Measurements from ENCODE around the gene RALGPS1. TPM values are rescaled to one million over a fixed set of nuclear protein-coding genes. Genes with fewer than 3 reads are reported as not detected.

Gene RALGPS1
- total RNA-seq, 2 experiments from 2014 or later, result 14.1 to 14.4 TPM

- H3K4me2 ChIP-seq (ENCODE audit: low read length), result no peak overlapping the region
- H3K4me1 ChIP-seq (ENCODE audit: insufficient read depth, low read length, poor library complexity, severe bottlenecking), result no peaks in the 10 kb centered on the region
- CTCF ChIA-PET (ENCODE audit: unreplicated experiment), result interaction anchor here (0.6 kb wide), 1 partner anchor 1829 kb away, joined by 3 read pairs; no protein-coding TSS in a partner anchor
- BruUV-seq (replicated peaks), result no TSS peak
- H4K20me1 ChIP-seq (ENCODE audit: insufficient read depth, low read length), result no peaks in the 10 kb centered on the region
- H3K36me3 ChIP-seq (ENCODE audit: insufficient read depth, low read length), result no peaks in the 10 kb centered on the region
- H3K9me2 ChIP-seq (ENCODE audit: insufficient read depth, low read length), result no peaks in the 10 kb centered on the region
- DNase-seq (ENCODE audit: low spot score), result no peak
- TF ChIP-seq EZH2phosphoT487 (IDR thresholded peaks at IDR 0.05; ENCODE audit: borderline replicate concordance, low read depth, low read length), result no peak
- TF ChIP-seq CTCF (conservative IDR thresholded peaks at IDR 0.05; ENCODE audit: low read length), result no peak
- no peaks in the 10 kb centered on the region for H3K79me2 ChIP-seq (ENCODE audit: insufficient read depth, low read depth, low read length)
- POLR2A ChIA-PET, result no interaction called here
- no peak overlapping the region for H3K4me3 ChIP-seq (ENCODE audit: low read depth, low read length, poor library complexity, severe bottlenecking)
- H2AFZ ChIP-seq (ENCODE audit: low read length), result no peak overlapping the region
- H3K9me3 ChIP-seq (ENCODE audit: low read length), result no peaks in the 10 kb centered on the region
- no peak overlapping the region for H3K27ac ChIP-seq (ENCODE audit: low read depth, low read length, poor library complexity, severe bottlenecking)
- intact Hi-C loops (cut with micrococcal nuclease; ENCODE audit: unreplicated experiment), result no loop called here
These were observed 190.2 kb downstream of the RALGPS1 start for GRCh38 chr9:127104581-127105311.

- TF ChIP-seq EZH2phosphoT487 (IDR thresholded peaks at IDR 0.05; ENCODE audit: borderline replicate concordance, low read depth, low read length) (no peak), CTCF (conservative IDR thresholded peaks at IDR 0.05; ENCODE audit: low read length) (no peak)
These were observed 191.4 kb downstream of the RALGPS1 start for GRCh38 chr9:127105805-127106465.

GRCh38 chr9:127106466-127106855 is 191.9 kb downstream of the RALGPS1 start:
- no peaks in the 10 kb centered on the region for H3K79me2 ChIP-seq (ENCODE audit: insufficient read depth, low read depth, low read length)
- CTCF ChIA-PET (ENCODE audit: unreplicated experiment), result no interaction called here
- no peak for TF ChIP-seq EZH2phosphoT487 (IDR thresholded peaks at IDR 0.05; ENCODE audit: borderline replicate concordance, low read depth, low read length)
- TF ChIP-seq CTCF (conservative IDR thresholded peaks at IDR 0.05; ENCODE audit: low read length), result no peak
- H4K20me1 ChIP-seq (ENCODE audit: insufficient read depth, low read length), result no peaks in the 10 kb centered on the region
- intact Hi-C loops (cut with micrococcal nuclease; ENCODE audit: unreplicated experiment), result no loop called here
- no peak overlapping the region for H3K4me2 ChIP-seq (ENCODE audit: low read length)
- no peaks in the 10 kb centered on the region for H3K9me2 ChIP-seq (ENCODE audit: insufficient read depth, low read length)
- POLR2A ChIA-PET, result no interaction called here
- no peak overlapping the region for H3K27ac ChIP-seq (ENCODE audit: low read depth, low read length, poor library complexity, severe bottlenecking)
- no peak overlapping the region for H3K4me3 ChIP-seq (ENCODE audit: low read depth, low read length, poor library complexity, severe bottlenecking)
- no peak overlapping the region for H2AFZ ChIP-seq (ENCODE audit: low read length)
- DNase-seq (ENCODE audit: low spot score), result no peak
- no peaks in the 10 kb centered on the region for H3K36me3 ChIP-seq (ENCODE audit: insufficient read depth, low read length)
- BruUV-seq (replicated peaks), result no TSS peak
- no peaks in the 10 kb centered on the region for H3K4me1 ChIP-seq (ENCODE audit: insufficient read depth, low read length, poor library complexity, severe bottlenecking)
- no peaks in the 10 kb centered on the region for H3K9me3 ChIP-seq (ENCODE audit: low read length)

More at GRCh38 chr9:127105805-127106465, 191.4 kb downstream of the RALGPS1 start:
- no peak overlapping the region for H3K27ac ChIP-seq (ENCODE audit: low read depth, low read length, poor library complexity, severe bottlenecking)
- no peaks in the 10 kb centered on the region for H4K20me1 ChIP-seq (ENCODE audit: insufficient read depth, low read length)
- H3K4me3 ChIP-seq (ENCODE audit: low read depth, low read length, poor library complexity, severe bottlenecking), result no peak overlapping the region
- no peaks in the 10 kb centered on the region for H3K9me3 ChIP-seq (ENCODE audit: low read length)
- H3K36me3 ChIP-seq (ENCODE audit: insufficient read depth, low read length), result no peaks in the 10 kb centered on the region
- CTCF ChIA-PET (ENCODE audit: unreplicated experiment), result no interaction called here
- H3K9me2 ChIP-seq (ENCODE audit: insufficient read depth, low read length), result no peaks in the 10 kb centered on the region
- H3K4me2 ChIP-seq (ENCODE audit: low read length), result no peak overlapping the region
- no peaks in the 10 kb centered on the region for H3K79me2 ChIP-seq (ENCODE audit: insufficient read depth, low read depth, low read length)
- no peaks in the 10 kb centered on the region for H3K4me1 ChIP-seq (ENCODE audit: insufficient read depth, low read length, poor library complexity, severe bottlenecking)
- no TSS peak for BruUV-seq (replicated peaks)
- intact Hi-C loops (cut with micrococcal nuclease; ENCODE audit: unreplicated experiment), result no loop called here
- POLR2A ChIA-PET, result no interaction called here
- DNase-seq (ENCODE audit: low spot score), result no peak
- no peak overlapping the region for H2AFZ ChIP-seq (ENCODE audit: low read length)

All from OCI-LY7 (cell line).